GM12878 (cell line): Measurements from ENCODE around the gene CDK15. TPM values are rescaled to one million over a fixed set of nuclear protein-coding genes. Genes with fewer than 3 reads are reported as not detected.

Source experiments
- ATAC-seq: fragments of 200-7000 bp; cut with Tn5 transposase; 3 replicates; pipeline ENCODE4 v1.9.1; 2020; ENCODE audit warnings: mild to moderate bottlenecking, moderate library complexity
- BruUV-seq: library from RNA; stranded (reverse); fragments of 400-500 nt; replicated peaks from 2 replicates; lab custom pipeline; 2021; lab: Mats Ljungman, UMichigan
- CTCF ChIA-PET: fragments of 300-600 bp; sonication (Branson Sonifier 250); formaldehyde crosslinking; extraction: SDS; loops from one replicate; lab custom pipeline; 2021; ENCODE audit warnings: inconsistent platforms; lab: Yijun Ruan, JAX
- POLR2A ChIA-PET: fragments of 350-600 bp; formaldehyde crosslinking; extraction: SDS; loops from one replicate; lab custom pipeline; 2021; ENCODE audit warnings: inconsistent platforms; lab: Charles Lee
- RAD21 ChIA-PET: fragments of 300-600 bp; sonication (Branson Sonifier 250); formaldehyde crosslinking; loops from one replicate; lab custom pipeline; 2023; ENCODE audit warnings: antibody characterized with exemption; ENCODE audit not compliant: unreplicated experiment; lab: Charles Lee
- SMC1A ChIA-PET: fragments of 300-600 bp; sonication (Branson Sonifier 250); formaldehyde crosslinking; loops from one replicate; lab custom pipeline; 2023; ENCODE audit not compliant: unreplicated experiment, uncharacterized antibody; lab: Charles Lee
- DNase-seq: peaks from one replicate; pipeline ENCODE4 v3.0.0-alpha.2; 2011; ENCODE audit warnings: low read depth, low spot score
- FAIRE-seq: peaks from 3 replicates; lab custom pipeline; 2011; peaks lifted over from hg19 to GRCh38; lab: Jason Lieb, UNC
- H2AFZ ChIP-seq: 2 replicates; pipeline ENCODE4 v1.6.0; 2011; ENCODE audit warnings: low read depth, low read length, control low read depth; ENCODE audit not compliant: control insufficient read depth
- H3K27ac ChIP-seq: 2 replicates; pipeline ENCODE4 v1.5.1; 2011; ENCODE audit warnings: control low read depth; ENCODE audit not compliant: control insufficient read depth, insufficient read depth
- H3K27me3 ChIP-seq, 2 experiments: replicated peaks in 1 of 2; 2 replicates each; pipeline versions ENCODE4 v1.6.0 to v1.6.1; 2011; ENCODE audit warnings: low read length in 1 of 2; ENCODE audit not compliant: control insufficient read depth in 2 of 2, insufficient read depth in 2 of 2
- H3K36me3 ChIP-seq, 2 experiments: 2 replicates each; pipeline ENCODE4 v1.5.1; 2011; ENCODE audit warnings: low read length in 1 of 2; ENCODE audit not compliant: control insufficient read depth in 2 of 2, insufficient read depth in 2 of 2
- H3K4me1 ChIP-seq: 2 replicates; pipeline ENCODE4 v1.6.1; 2011; ENCODE audit warnings: mild to moderate bottlenecking, low read length, moderate library complexity, mixed read lengths; ENCODE audit not compliant: control insufficient read depth, insufficient read depth
- H3K4me2 ChIP-seq: 2 replicates; pipeline ENCODE4 v1.6.0; 2011; ENCODE audit warnings: control low read depth; ENCODE audit not compliant: control insufficient read depth, insufficient read depth
- H3K4me3 ChIP-seq: fragments of 200-600 bp; sonication (generic); 2 replicates; pipeline ENCODE4 v1.5.1; 2016
- H3K79me2 ChIP-seq: 2 replicates; pipeline ENCODE4 v1.6.0; 2011; ENCODE audit warnings: low read length; ENCODE audit not compliant: control insufficient read depth, insufficient read depth
- H3K9ac ChIP-seq: 2 replicates; pipeline ENCODE4 v1.8.0; 2011; ENCODE audit warnings: low read length, control low read depth, mixed read lengths; ENCODE audit not compliant: control insufficient read depth, insufficient read depth
- H3K9me3 ChIP-seq: replicated peaks from 3 replicates; pipeline ENCODE4 v1.5.1; 2011; ENCODE audit warnings: mild to moderate bottlenecking, low read length; ENCODE audit not compliant: control insufficient read depth, insufficient read depth
- H4K20me1 ChIP-seq: 2 replicates; pipeline ENCODE4 v1.6.0; 2011; ENCODE audit not compliant: control insufficient read depth, insufficient read depth
- BACH1 ChIP-seq: fragments of 450-650 bp; IDR thresholded peaks from 2 replicates; pipeline ENCODE4 v1.6.1; 2017; ENCODE audit warnings: mild to moderate bottlenecking, borderline replicate concordance
- ETV6 ChIP-seq, 2 experiments: fragments of 450-650 bp in 1 of 2; IDR thresholded peaks in 1 of 2; conservative IDR thresholded peaks in 1 of 2; 2 replicates each; pipeline ENCODE4 v1.6.1; 2014; ENCODE audit warnings: antibody characterized with exemption in 1 of 2, borderline replicate concordance in 1 of 2, low read depth in 1 of 2, mild to moderate bottlenecking in 1 of 2, moderate library complexity in 1 of 2
- EZH2 ChIP-seq: IDR thresholded peaks from 2 replicates; pipeline ENCODE4 v1.6.1; 2012; ENCODE audit warnings: low read depth, mild to moderate bottlenecking, control low read depth, inconsistent platforms, low read length, borderline replicate concordance; ENCODE audit not compliant: control insufficient read depth
- FOXM1 ChIP-seq: IDR thresholded peaks from 2 replicates; pipeline ENCODE4 v1.6.1; 2012; ENCODE audit warnings: low read depth, mild to moderate bottlenecking, inconsistent platforms, low read length, moderate library complexity
- IRF4 ChIP-seq: IDR thresholded peaks from 2 replicates; pipeline ENCODE4 v1.6.1; 2011; ENCODE audit warnings: low read depth, low read length
- JUND ChIP-seq: IDR thresholded peaks from 2 replicates; pipeline ENCODE4 v1.6.1; 2012; ENCODE audit warnings: low read depth, mild to moderate bottlenecking, low read length, improper control_type of control experiment, moderate library complexity
- LARP7 ChIP-seq: fragments of 450-650 bp; IDR thresholded peaks from 2 replicates; pipeline ENCODE4 v1.6.1; 2017; ENCODE audit warnings: mild to moderate bottlenecking
- NFIC ChIP-seq: IDR thresholded peaks from 2 replicates; pipeline ENCODE4 v1.6.1; 2012; ENCODE audit warnings: low read depth, mild to moderate bottlenecking, inconsistent platforms, low read length, moderate library complexity
- NFYB ChIP-seq: IDR thresholded peaks from 2 replicates; pipeline ENCODE4 v1.6.1; 2011; ENCODE audit warnings: low read depth, mild to moderate bottlenecking, low read length, improper control_type of control experiment, moderate library complexity; ENCODE audit not compliant: insufficient read depth
- NR2C1 ChIP-seq: fragments of 450-650 bp; IDR thresholded peaks from 2 replicates; pipeline ENCODE4 v1.6.1; 2017; ENCODE audit warnings: antibody characterized with exemption, mild to moderate bottlenecking, moderate library complexity
- POLR2A ChIP-seq: IDR thresholded peaks from 2 replicates; pipeline ENCODE4 v1.6.1; 2011; ENCODE audit warnings: low read depth, mild to moderate bottlenecking, low read length
- RFX5 ChIP-seq: IDR thresholded peaks from 2 replicates; pipeline ENCODE4 v1.6.1; 2011; ENCODE audit warnings: low read depth, low read length, improper control_type of control experiment
- SMAD5 ChIP-seq: IDR thresholded peaks from 2 replicates; pipeline ENCODE4 v1.6.1; 2016; ENCODE audit warnings: antibody characterized with exemption, low read depth
- TAF1 ChIP-seq: IDR thresholded peaks from 2 replicates; pipeline ENCODE4 v1.6.1; 2011; ENCODE audit warnings: mild to moderate bottlenecking, low read depth, low read length, borderline replicate concordance
- YBX1 ChIP-seq: fragments of 450-650 bp; IDR thresholded peaks from 2 replicates; pipeline ENCODE4 v1.6.1; 2016; ENCODE audit warnings: antibody characterized with exemption
- WGBS: methylation state at CpG from one replicate; pipeline ENCODE4 v1.1.6; 2016; ENCODE audit warnings: low lambda C conversion rate; ENCODE audit not compliant: insufficient replicate concordance, insufficient coverage; ENCODE audit errors: missing lambda C conversion rate; 5-methylcytosine and 5-hydroxymethylcytosine counted together
- in situ Hi-C: fragments of 300-500 bp; cut with MboI; formaldehyde crosslinking; loops from 9 replicates; pipeline ENCODE4 v1.14.3; 2018; ENCODE audit warnings: mixed read lengths
- intact Hi-C: fragments of 100-400 bp; cut with micrococcal nuclease; formaldehyde crosslinking; loops from one replicate; pipeline ENCODE4 v1.14.2; 2022; ENCODE audit not compliant: unreplicated experiment
- polyA plus RNA-seq, 11 experiments: library from polyadenylated mRNA; depleted of rRNA in 4 of 11; unstranded in 6 of 11; stranded (reverse) in 5 of 11; fragments of >200 nt; fragmentation: Nextera tagmentation in 4 of 11; fragmentation: Illumina TruSeq in 1 of 11; extraction: Ambion mirVana in 4 of 11; extraction: Trizol in 1 of 11; gene quantifications; 1 replicate in 1 of 11; 2 replicates in 10 of 11; pipeline versions ENCODE4 v1.2.1 to v1.2.3, GENCODE V29; 2011 to 2016; ENCODE audit warnings: inconsistent platforms in 2 of 11, missing spikeins in 2 of 11, low read depth in 1 of 11
- total RNA-seq, 4 experiments: library from RNA; depleted of rRNA in 3 of 4; stranded (reverse); fragments of >200 nt in 3 of 4; fragmentation: Illumina TruSeq in 1 of 4; extraction: Trizol in 1 of 4; gene quantifications; 2 replicates each; pipeline versions ENCODE4 v1.2.1 to v1.2.3, GENCODE V29; 2013 to 2021
- TF ChIP-seq, protein P1 (sequence below): fragments of 450-650 bp; IDR thresholded peaks from 2 replicates; pipeline ENCODE4 v1.6.1; 2018; ENCODE audit warnings: borderline replicate concordance, mild to moderate bottlenecking; ENCODE audit not compliant: partially characterized antibody
- TF ChIP-seq, protein P2 (sequence below): fragments of 450-650 bp; IDR thresholded peaks from 2 replicates; pipeline ENCODE4 v1.6.1; 2016; ENCODE audit warnings: mild to moderate bottlenecking
- TF ChIP-seq, protein P3 (sequence below), 3 experiments: IDR thresholded peaks in 2 of 3; conservative IDR thresholded peaks in 1 of 3; 2 replicates each; pipeline ENCODE4 v1.5.1; 2011; ENCODE audit warnings: low read depth in 3 of 3, low read length in 3 of 3, mild to moderate bottlenecking in 3 of 3, control low read depth in 2 of 3, moderate library complexity in 2 of 3, inconsistent platforms in 1 of 3, mixed read lengths in 1 of 3; ENCODE audit not compliant: control insufficient read depth in 2 of 3, insufficient read depth in 1 of 3; ENCODE audit errors: extremely low read depth in 1 of 3

CDK15 gene
- total and polyA plus RNA-seq, 10 of the 15 experiments (the other 5 are each of a cell fraction or from before 2014, with no cell fraction given): 0.01 to 0.04 TPM; not detected in 8

DNA sequence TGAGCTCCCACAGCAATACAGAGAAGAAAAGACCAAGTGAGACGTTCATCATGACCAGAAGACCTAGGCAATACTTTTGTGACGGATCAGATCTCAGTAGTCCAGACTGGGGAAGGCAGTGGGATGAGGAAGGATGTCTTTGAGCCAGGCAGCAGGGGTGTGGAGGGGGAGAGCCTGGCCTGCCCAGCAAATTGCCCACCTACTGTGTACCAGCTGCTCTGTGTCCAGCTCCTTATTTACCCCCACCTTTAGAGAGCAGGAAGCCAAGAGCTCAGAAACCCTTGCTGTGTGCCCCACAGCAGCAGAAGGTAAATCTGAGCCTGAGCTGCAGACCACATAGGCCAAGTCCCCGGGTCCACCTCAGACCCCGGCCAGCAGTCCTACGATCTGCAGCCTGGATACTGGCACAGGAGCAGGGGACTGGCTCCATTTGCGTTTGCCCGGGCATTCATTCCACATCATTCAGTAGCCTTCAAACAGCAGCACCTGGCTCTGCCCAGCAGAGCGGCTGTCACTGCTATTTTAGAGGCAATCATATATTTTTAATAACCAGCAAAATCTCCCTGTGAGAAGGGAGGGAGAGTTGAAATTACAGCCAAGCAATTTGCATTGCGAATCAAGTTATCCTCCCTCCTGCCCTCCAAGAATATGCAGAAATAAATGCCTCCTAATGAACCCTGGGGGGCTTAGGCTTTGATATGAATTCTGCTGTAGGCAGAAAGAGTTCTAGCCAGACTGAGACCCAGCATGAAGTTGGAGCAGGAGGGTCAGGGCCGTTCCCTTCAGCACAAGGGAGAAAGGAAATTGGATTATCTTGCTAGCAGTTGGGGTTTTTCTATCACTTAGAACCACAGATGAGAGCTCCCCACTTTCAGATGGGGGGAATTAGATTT is 117.3 kb downstream of the CDK15 start:
- ChIA-PET RAD21 (no interaction called here), CTCF (no interaction called here), POLR2A (no interaction called here), SMC1A (no interaction called here)
- Histone ChIP-seq H3K9me3 (no peaks in the 10 kb centered on the region), H2AFZ (no peak overlapping the region), H3K4me3 (no peak overlapping the region), H3K79me2 (no peaks in the 10 kb centered on the region), H3K27ac (no peak overlapping the region), H3K27me3 (no peaks in the 10 kb centered on the region; a peak in 1 of 4 replicates), H4K20me1 (no peaks in the 10 kb centered on the region), H3K4me1 (no peaks in the 10 kb centered on the region), H3K36me3 (no peaks in the 10 kb centered on the region), H3K4me2 (no peak overlapping the region), H3K9ac (no peak overlapping the region)
- no TSS peak for BruUV-seq
- WGBS: 29% methylated on average over 10 of the region's 10 CpGs
- ATAC-seq: no peak
- in situ Hi-C loops: no loop called here
- no peak for FAIRE-seq
- DNase-seq: no peak
- intact Hi-C loops: no loop called here
- no peak for TF ChIP-seq BACH1
- TF ChIP-seq POLR2A: no peak
- no peak for TF ChIP-seq ETV6 (conservative IDR thresholded peaks at IDR 0.05 in 1 of 2, IDR thresholded peaks at IDR 0.05 in 1 of 2; ENCODE audit: borderline replicate concordance in 1 of 2, low read depth in 1 of 2)
- no peak for TF ChIP-seq RFX5
- no peak for TF ChIP-seq IRF4
- TF ChIP-seq, protein P1, sequence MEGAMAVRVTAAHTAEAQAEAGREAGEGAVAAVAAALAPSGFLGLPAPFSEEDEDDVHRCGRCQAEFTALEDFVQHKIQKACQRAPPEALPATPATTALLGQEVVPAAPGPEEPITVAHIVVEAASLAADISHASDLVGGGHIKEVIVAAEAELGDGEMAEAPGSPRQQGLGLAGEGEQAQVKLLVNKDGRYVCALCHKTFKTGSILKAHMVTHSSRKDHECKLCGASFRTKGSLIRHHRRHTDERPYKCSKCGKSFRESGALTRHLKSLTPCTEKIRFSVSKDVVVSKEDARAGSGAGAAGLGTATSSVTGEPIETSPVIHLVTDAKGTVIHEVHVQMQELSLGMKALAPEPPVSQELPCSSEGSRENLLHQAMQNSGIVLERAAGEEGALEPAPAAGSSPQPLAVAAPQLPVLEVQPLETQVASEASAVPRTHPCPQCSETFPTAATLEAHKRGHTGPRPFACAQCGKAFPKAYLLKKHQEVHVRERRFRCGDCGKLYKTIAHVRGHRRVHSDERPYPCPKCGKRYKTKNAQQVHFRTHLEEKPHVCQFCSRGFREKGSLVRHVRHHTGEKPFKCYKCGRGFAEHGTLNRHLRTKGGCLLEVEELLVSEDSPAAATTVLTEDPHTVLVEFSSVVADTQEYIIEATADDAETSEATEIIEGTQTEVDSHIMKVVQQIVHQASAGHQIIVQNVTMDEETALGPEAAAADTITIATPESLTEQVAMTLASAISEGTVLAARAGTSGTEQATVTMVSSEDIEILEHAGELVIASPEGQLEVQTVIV: no peak
- TF ChIP-seq TAF1: no peak
- TF ChIP-seq, protein P2, sequence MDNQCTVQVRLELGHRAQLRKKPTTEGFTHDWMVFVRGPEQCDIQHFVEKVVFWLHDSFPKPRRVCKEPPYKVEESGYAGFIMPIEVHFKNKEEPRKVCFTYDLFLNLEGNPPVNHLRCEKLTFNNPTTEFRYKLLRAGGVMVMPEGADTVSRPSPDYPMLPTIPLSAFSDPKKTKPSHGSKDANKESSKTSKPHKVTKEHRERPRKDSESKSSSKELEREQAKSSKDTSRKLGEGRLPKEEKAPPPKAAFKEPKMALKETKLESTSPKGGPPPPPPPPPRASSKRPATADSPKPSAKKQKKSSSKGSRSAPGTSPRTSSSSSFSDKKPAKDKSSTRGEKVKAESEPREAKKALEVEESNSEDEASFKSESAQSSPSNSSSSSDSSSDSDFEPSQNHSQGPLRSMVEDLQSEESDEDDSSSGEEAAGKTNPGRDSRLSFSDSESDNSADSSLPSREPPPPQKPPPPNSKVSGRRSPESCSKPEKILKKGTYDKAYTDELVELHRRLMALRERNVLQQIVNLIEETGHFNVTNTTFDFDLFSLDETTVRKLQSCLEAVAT: no peak
- no peak for TF ChIP-seq NR2C1
- no peak for TF ChIP-seq YBX1
- TF ChIP-seq EZH2: no peak
- no peak for TF ChIP-seq SMAD5
- TF ChIP-seq, protein P3, sequence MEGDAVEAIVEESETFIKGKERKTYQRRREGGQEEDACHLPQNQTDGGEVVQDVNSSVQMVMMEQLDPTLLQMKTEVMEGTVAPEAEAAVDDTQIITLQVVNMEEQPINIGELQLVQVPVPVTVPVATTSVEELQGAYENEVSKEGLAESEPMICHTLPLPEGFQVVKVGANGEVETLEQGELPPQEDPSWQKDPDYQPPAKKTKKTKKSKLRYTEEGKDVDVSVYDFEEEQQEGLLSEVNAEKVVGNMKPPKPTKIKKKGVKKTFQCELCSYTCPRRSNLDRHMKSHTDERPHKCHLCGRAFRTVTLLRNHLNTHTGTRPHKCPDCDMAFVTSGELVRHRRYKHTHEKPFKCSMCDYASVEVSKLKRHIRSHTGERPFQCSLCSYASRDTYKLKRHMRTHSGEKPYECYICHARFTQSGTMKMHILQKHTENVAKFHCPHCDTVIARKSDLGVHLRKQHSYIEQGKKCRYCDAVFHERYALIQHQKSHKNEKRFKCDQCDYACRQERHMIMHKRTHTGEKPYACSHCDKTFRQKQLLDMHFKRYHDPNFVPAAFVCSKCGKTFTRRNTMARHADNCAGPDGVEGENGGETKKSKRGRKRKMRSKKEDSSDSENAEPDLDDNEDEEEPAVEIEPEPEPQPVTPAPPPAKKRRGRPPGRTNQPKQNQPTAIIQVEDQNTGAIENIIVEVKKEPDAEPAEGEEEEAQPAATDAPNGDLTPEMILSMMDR (IDR thresholded peaks at IDR 0.05 in 2 of 3, conservative IDR thresholded peaks at IDR 0.05 in 1 of 3; ENCODE audit: control insufficient read depth in 2 of 3, extremely low read depth in 1 of 3, insufficient read depth in 1 of 3, low read depth in 3 of 3, low read length in 3 of 3): no peak
- TF ChIP-seq FOXM1: no peak
- no peak for TF ChIP-seq LARP7
- no peak for TF ChIP-seq NFIC
- TF ChIP-seq NFYB: no peak
- no peak for TF ChIP-seq JUND
